Immature natural killer cell (primary cell): ENCODE data around the gene GDF11. TPM values are rescaled to one million over a fixed set of nuclear protein-coding genes. Genes with fewer than 3 reads are reported as not detected.

Experiments used
- DNase-seq, 3 donors: peaks; one replicate each; pipeline ENCODE4 v3.0.0; 2022; ENCODE audit warnings: mixed read lengths in 1 of 3
- H3K27ac Mint-ChIP-seq, 6 donors: one replicate each; pipeline ENCODE4 v1.8.0; 2020; ENCODE audit warnings: mixed read lengths in 6 of 6, mild to moderate bottlenecking in 5 of 6, inconsistent platforms in 4 of 6, moderate library complexity in 3 of 6
- H3K27me3 Mint-ChIP-seq, 3 donors: one replicate each; pipeline ENCODE4 v1.8.0; 2020 to 2021; ENCODE audit warnings: low read depth in 3 of 3, mild to moderate bottlenecking in 3 of 3, mixed read lengths in 3 of 3, moderate library complexity in 3 of 3, inconsistent platforms in 1 of 3
- H3K36me3 Mint-ChIP-seq, 3 donors: one replicate each; pipeline ENCODE4 v1.8.0; 2020; ENCODE audit warnings: mixed read lengths in 3 of 3, inconsistent platforms in 2 of 3, mild to moderate bottlenecking in 2 of 3
- H3K4me1 Mint-ChIP-seq, 2 donors: one replicate each; pipeline ENCODE4 v1.8.0; 2020; ENCODE audit warnings: inconsistent platforms in 2 of 2, mild to moderate bottlenecking in 2 of 2, mixed read lengths in 2 of 2, moderate library complexity in 1 of 2
- H3K4me3 Mint-ChIP-seq, 5 donors: one replicate each; pipeline ENCODE4 v1.8.0; 2020; ENCODE audit warnings: mild to moderate bottlenecking in 5 of 5, mixed read lengths in 5 of 5, inconsistent platforms in 3 of 5, moderate library complexity in 3 of 5
- H3K9me3 Mint-ChIP-seq, 6 donors: one replicate each; pipeline ENCODE4 v1.8.0; 2020; ENCODE audit warnings: mild to moderate bottlenecking in 6 of 6, mixed read lengths in 6 of 6, inconsistent platforms in 4 of 6, moderate library complexity in 3 of 6
- polyA plus RNA-seq, 3 donors: library from polyadenylated mRNA; unstranded; fragments of 300-500 nt; fragmentation: Illumina TruSeq; gene quantifications; one replicate each; pipeline ENCODE4 v1.2.3, GENCODE V29; 2021

GDF11 gene
- 1 to 10 TPM in 1 of 3 donors, under 1 TPM in 2; 0.16 to 1.7 (median 0.64) TPM for polyA plus RNA-seq

DNA sequence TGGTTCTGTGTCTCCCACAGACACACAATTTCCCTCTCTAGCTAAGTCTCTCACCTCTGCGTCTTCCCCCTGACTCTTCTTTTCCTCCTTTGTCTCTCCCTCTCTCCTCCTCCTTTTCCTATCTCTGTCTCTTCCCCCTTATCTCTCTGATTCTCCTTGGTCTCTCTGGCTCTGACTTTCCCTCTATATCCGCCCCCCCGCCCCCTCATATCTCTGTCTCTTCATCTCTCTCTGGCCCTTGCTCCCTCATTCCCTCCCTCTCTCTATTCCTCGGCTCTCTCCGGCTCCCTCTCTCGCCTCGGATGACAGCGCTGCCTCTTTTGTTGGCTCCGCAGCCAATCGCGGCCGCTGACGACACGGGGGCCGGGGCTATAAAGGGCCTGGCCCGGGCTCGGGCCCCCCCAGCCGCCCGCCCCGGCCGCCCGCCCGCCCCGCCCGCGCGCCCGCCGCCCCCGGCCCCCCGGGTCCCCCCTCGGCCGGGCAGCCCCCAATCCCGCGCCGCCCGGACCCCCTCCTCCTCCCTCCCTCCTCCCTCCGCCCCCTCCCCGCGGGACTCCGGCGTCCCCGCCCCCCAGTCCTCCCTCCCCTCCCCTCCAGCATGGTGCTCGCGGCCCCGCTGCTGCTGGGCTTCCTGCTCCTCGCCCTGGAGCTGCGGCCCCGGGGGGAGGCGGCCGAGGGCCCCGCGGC, at the start of gene GDF11:
TSS of gene GDF11 (plus strand) at position 404 of the 687 bp plus-strand sequence. CDS start at position 599, 195 bp downstream.
- H3K4me3 Mint-ChIP-seq, result peak within 1 kb of the TSS; percentile 87 to 94 (median 90)
- no peaks in the 10 kb centered on the region for H3K27me3 Mint-ChIP-seq
- H3K27ac Mint-ChIP-seq, result peak within 1 kb of the TSS; percentile 55 to 93 (median 79)
- DNase-seq, result peak; percentile 64 to 70 (median 67)
- H3K9me3 Mint-ChIP-seq, result no peaks in the 10 kb centered on the region
- no peaks in the 10 kb centered on the region for H3K36me3 Mint-ChIP-seq
- H3K4me1 Mint-ChIP-seq, result peaks cover 40 to 53% of the 10 kb centered on the region in 2 donors

DNA sequence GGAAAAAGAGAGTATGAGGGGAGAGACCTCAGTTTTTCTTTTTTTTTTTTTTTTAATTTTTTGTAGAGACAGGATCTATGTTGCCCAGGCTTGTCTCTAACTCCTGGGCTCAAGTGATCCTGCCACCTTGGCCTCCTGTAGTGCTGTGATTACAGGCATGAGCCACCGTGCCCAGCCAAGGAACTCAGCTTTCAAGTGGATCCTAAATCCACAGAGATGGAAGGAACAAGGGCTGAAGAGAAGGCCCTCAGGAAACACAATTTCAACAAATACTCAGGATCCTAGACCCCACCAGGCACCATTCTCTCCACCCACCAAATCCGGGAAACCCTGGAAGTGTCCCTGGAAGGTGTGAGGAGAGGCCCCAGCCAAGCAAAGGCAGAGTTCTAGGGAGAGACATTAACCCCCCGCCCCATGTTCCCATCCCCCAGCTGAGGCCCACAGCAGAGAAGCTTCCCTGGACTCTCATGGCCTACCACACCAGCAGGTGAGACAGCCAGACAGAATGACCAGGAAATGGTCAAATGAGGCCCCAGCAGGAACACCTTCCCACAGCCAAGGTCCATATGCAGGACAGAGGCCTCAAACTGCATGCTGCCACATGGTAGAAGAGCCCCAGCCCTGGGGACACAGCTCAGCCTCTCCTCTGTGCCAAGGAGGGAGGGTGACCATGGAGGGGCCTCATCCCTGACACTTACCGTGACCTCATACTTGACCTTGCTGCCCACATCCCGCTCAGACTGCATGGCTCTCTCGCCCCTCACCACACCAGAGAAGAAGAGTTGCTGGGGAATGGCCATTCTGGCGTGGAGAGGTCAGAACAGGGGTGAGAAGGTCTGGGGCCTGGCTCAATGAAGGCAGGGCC, 49.4 kb upstream of the GDF11 start:
- no peak overlapping the region for H3K27ac Mint-ChIP-seq
- peak overlapping the region in 1 of 5 donors; percentile 15 for H3K4me3 Mint-ChIP-seq
- no peaks in the 10 kb centered on the region for H3K9me3 Mint-ChIP-seq
- no peak for DNase-seq
- H3K27me3 Mint-ChIP-seq, result peaks cover 0 to 5% (median 0%) of the 10 kb centered on the region in 3 donors
- H3K4me1 Mint-ChIP-seq, result no peaks in the 10 kb centered on the region
- no peaks in the 10 kb centered on the region for H3K36me3 Mint-ChIP-seq

DNA sequence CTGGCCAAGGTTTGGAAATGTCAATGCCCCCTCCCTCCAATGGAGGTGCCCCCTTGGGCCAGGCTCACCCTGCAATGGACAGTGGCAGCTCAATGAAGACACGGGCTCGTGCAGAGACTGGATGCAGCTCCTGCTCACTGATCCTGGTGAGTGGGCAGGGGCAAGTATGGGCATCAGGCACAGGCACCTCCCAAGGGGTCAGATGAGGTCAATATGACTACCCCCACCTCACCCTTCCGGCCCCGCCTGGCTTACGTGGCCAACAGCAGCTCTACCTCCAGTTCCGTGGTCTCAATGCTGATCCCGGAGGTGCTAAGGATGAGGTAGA, 48.8 kb upstream of the GDF11 start:
- DNase-seq, result no peak
- Mint-ChIP-seq H3K27ac (no peak overlapping the region), H3K9me3 (no peaks in the 10 kb centered on the region), H3K27me3 (peaks cover 0 to 5% (median 0%) of the 10 kb centered on the region in 3 donors), H3K4me1 (no peaks in the 10 kb centered on the region), H3K36me3 (no peaks in the 10 kb centered on the region), H3K4me3 (no peak overlapping the region)

DNA sequence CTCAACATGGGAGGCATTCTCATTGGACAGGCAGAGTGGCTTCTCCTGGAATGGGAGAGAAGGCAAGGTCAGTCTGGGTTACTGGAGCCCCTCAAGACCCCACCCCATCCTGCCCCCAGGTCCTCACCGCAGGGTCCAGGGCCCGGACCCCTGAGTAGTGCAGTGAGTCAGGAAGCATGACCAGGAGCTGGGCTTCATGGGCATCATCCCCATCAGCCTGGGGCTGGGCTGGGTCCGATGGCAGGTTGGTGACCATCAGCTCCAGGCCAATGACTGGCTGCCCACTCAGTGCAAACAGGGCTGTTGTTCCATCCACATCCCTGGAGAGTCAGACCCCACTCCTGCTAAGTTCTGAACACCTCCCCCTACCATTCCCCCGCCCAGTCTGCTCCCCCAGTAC, 48.3 kb upstream of the GDF11 start:
- Mint-ChIP-seq H3K9me3 (no peaks in the 10 kb centered on the region), H3K4me3 (no peak overlapping the region), H3K4me1 (no peaks in the 10 kb centered on the region), H3K27me3 (peaks cover 0 to 5% (median 0%) of the 10 kb centered on the region in 3 donors), H3K36me3 (no peaks in the 10 kb centered on the region), H3K27ac (no peak overlapping the region)
- DNase-seq, result no peak

DNA sequence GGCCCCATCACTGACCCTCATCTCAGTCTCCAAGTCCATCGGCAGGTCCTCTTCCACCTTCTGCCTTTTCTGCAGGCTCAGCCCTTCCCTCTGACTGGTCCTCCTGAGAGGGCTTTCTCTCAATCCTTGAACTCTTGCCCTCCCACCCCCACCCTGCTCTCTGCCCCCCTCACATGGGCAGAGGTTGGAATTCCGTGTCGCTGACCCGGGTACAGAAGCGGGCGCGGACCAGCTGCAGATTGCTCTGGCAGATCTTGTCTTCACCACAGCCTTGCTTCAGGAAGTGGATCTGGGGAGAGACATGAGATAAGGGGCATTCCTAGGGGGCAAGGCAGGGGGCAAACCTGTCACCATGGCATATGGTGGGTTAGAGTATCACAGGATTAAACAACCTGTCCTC, 47.6 kb upstream of the GDF11 start:
- H3K4me3 Mint-ChIP-seq, result no peak overlapping the region
- no peaks in the 10 kb centered on the region for H3K4me1 Mint-ChIP-seq
- no peak overlapping the region for H3K27ac Mint-ChIP-seq

DNA sequence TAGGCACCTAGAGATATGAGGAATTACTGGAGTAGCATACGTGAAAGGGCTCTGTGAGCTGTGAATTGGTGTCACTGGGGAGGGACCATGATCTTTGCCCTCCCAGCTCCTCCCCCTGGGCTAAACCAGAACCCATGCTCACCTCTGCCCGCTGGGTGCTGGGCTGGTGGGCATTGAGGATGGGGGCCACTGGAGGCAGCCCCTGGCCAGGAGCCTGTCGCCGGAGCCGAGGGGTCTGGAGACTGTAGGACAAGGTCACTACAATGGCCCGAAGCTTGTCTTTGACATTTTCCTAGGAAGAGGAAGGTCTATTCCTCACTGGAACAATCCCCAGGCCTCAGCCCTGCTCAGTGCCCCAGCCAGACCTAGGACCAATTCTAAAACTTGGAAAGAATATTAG, 46.8 kb upstream of the GDF11 start:
- no peak overlapping the region for H3K4me3 Mint-ChIP-seq
- H3K27ac Mint-ChIP-seq, result no peak overlapping the region
- DNase-seq, result no peak
- H3K4me1 Mint-ChIP-seq, result no peaks in the 10 kb centered on the region
- H3K27me3 Mint-ChIP-seq, result peaks cover 0 to 2% (median under 1%) of the 10 kb centered on the region in 3 donors
- no peaks in the 10 kb centered on the region for H3K36me3 Mint-ChIP-seq
- no peaks in the 10 kb centered on the region for H3K9me3 Mint-ChIP-seq

More for the DNA sequence above, 47.6 kb upstream of the GDF11 start:
- H3K9me3 Mint-ChIP-seq, result no peaks in the 10 kb centered on the region
- no peaks in the 10 kb centered on the region for H3K36me3 Mint-ChIP-seq
- DNase-seq, result no peak
- H3K27me3 Mint-ChIP-seq, result peaks cover 0 to 2% (median 0%) of the 10 kb centered on the region in 3 donors

DNA sequence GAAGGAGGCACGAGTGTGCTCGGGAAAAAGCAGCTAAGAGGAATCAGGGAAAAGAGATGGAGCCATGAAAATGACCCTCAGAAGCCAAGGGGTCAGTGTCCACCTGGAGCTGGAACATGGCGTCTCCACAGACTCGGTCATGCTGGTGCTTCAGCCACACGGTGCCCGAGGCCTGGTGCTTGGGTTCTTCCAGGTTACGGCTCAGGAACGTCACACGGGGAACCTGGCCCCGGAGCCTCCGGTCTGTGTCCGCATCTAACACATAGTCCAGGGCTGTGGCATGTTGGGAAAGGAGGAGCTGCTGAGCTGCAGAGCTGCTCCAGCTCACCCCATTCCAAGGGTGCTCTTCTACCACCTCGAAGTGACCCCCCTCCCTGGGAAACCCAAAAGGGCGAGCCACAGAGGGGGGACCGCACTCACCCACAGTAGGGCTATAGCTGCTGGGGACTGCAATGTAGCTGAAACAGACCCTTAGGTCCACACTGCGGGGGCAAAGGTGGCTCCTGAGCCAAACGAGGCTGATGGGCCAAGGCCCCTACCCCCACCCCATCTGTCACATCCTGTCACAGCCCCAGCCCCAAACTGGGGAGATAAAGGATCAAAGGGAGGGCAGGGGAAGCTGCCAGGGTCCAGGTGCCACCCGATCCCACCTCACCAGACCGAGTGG, 46.0 kb upstream of the GDF11 start:
- H3K27ac Mint-ChIP-seq, result no peak overlapping the region
- H3K4me1 Mint-ChIP-seq, result no peaks in the 10 kb centered on the region
- peaks cover 0 to 2% (median 2%) of the 10 kb centered on the region in 3 donors for H3K27me3 Mint-ChIP-seq
- H3K9me3 Mint-ChIP-seq, result no peaks in the 10 kb centered on the region
- DNase-seq, result no peak
- H3K36me3 Mint-ChIP-seq, result no peaks in the 10 kb centered on the region
- no peak overlapping the region for H3K4me3 Mint-ChIP-seq

DNA sequence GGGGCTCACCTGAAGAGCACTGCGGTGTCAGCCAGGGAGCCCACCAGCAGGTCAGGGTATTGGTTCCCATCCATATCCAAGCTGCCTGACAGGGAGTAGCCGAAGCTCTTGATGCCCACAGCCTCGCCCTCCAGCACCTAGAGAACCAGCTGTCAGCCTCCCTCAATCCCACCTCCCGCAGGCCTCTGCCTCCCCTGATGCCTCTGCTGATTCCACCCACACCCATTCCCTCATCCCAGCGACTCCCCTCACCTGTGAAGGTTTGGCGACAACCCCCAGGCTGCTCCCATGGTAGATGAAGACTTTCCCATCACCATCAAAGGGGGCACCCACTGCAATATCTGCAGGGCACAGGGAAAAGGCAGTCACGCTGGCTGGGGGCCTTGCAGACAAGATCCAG, 45.2 kb upstream of the GDF11 start:
- Mint-ChIP-seq H3K4me1 (no peaks in the 10 kb centered on the region), H3K27ac (no peak overlapping the region), H3K27me3 (peaks cover 0 to 2% (median 2%) of the 10 kb centered on the region in 3 donors), H3K9me3 (no peaks in the 10 kb centered on the region), H3K4me3 (no peak overlapping the region), H3K36me3 (no peaks in the 10 kb centered on the region)
- no peak for DNase-seq

DNA sequence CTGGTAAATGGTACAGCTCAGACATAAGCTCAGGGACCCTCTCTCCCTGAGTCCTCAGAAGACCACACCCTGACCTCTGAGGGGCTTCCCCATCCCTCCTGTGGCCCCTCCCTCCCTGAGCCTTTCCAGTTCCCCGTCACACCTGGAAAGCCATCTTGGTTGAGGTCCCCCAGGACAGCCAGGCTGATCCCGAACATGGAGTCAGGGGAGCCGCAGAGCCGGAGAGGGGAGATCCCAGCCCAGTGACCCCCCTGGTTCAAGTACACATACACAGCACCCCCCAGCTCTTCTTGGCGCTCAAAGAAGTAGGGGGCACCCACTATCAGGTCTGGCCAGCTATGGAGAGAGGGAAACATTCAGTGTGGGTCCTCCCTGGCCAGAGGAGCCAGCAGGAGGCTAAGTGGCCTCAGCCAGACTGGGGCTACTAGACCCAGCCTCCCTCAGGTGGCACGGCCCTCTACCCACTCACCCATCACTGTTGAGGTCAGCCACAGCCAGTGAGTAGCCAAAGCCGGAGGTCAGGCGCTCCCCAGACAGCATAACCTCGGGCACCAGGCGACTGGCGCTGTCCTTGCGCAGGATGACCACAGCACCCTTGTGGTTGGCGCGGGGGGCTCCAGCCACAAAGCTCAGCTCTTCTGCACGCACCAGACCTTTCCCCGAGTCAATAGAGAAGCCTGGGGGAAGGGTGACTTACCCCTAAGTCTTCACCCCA, 44.5 kb upstream of the GDF11 start:
- Mint-ChIP-seq H3K36me3 (no peaks in the 10 kb centered on the region), H3K4me1 (no peaks in the 10 kb centered on the region), H3K27ac (no peak overlapping the region), H3K4me3 (no peak overlapping the region), H3K27me3 (peaks cover 2 to 6% (median 4%) of the 10 kb centered on the region in 3 donors), H3K9me3 (no peaks in the 10 kb centered on the region)
- DNase-seq, result no peak

DNA sequence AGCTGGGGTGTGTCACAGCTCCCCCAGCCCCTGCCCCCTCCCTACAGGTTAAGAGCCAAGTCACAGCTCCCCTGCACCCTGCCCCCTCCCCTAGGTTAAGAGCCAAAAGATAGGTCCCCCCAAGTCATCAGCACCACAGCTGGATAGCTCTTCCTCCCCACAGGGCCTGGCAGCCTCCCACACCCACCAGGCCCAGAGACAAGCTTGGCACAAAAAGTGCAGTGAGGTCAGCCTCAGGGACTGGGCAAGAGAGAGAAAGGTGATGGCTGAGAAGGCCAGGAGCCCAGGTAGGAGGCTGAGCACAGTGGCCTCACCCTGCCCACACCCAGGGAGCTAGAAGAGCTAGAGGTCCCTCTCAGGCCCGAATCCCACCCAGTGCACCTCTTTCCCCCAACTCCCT, 44.0 kb upstream of the GDF11 start:
- no peaks in the 10 kb centered on the region for H3K4me1 Mint-ChIP-seq
- H3K4me3 Mint-ChIP-seq, result no peak overlapping the region
- no peak for DNase-seq
- H3K27me3 Mint-ChIP-seq, result peaks cover 2 to 8% (median 6%) of the 10 kb centered on the region in 3 donors
- H3K9me3 Mint-ChIP-seq, result no peaks in the 10 kb centered on the region
- H3K36me3 Mint-ChIP-seq, result no peaks in the 10 kb centered on the region
- H3K27ac Mint-ChIP-seq, result no peak overlapping the region

DNA sequence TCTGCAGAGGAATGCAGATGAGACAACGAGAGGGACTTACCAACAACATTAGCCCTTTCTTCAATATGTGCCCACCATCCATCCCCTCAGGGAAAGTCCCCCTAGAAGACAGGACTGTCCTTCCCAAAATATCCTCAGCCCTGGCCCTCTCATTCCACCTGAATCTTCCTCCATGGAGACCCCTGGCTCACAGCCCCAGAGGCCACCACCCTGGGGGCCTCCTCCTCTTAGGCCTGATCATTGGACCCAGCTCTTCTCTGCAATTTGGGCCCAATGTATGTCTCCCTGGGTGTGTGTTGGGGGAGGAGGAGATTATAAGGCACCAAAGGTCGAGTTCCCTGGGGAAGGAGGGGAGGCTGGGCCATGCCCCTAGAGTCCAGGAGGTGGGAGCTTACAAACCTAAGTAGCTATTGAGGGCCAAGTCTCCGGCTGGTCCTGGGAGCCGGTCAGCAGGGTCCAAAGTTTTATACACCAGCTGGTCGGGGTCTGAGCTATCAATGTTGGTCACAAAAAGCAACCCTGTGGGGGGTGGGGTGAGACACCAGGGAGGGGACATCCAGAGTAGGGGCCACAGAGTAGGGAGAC, 43.4 kb upstream of the GDF11 start:
- Mint-ChIP-seq H3K4me3 (no peak overlapping the region), H3K27me3 (peaks cover 2 to 8% (median 6%) of the 10 kb centered on the region in 3 donors), H3K27ac (peak overlapping the region in 1 of 6 donors; percentile 4), H3K9me3 (no peaks in the 10 kb centered on the region), H3K36me3 (no peaks in the 10 kb centered on the region), H3K4me1 (no peaks in the 10 kb centered on the region)
- no peak for DNase-seq

DNA sequence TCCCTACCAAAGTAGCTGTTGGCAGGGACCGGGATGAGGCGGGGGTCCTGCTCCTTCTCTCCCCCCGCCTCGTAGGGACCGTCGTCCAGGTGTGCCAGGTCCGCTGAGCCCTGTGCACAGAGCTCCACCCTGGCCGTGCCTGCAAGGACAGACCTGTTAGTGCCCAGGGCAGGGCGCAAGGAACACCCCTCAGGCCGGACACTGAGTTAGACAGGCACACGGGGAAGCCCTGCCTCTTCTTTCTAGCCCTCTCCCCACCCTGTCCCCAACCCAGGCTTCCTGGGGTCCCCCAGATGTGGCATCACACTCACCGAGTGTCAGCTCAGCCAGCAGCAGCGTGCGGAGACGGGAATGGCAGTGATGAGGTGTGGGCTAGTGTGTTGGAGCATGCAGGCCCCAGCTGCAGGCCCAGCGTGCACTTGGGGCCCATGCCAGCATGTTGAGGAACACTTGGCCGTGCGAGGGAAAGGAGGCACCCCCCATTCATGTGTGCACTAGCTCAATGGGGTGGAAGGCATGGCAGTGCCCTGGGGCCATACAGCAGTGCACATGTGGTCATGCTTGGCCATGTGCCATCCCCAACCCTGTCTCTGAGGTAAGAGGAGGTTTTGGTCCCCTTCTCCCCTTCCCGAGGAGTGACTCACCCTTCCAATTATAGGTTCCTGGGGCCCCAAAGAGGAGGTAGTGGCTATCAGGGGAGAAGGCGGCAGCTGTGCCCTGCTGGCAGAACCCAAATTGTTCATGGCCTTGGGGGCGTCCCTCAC, 42.5 kb upstream of the GDF11 start:
- Mint-ChIP-seq H3K4me3 (no peak overlapping the region), H3K27me3 (peaks cover 2 to 8% (median 8%) of the 10 kb centered on the region in 3 donors), H3K4me1 (no peaks in the 10 kb centered on the region), H3K27ac (peak overlapping the region in 1 of 6 donors; percentile 51), H3K9me3 (no peaks in the 10 kb centered on the region), H3K36me3 (no peaks in the 10 kb centered on the region)
- no peak for DNase-seq

DNA sequence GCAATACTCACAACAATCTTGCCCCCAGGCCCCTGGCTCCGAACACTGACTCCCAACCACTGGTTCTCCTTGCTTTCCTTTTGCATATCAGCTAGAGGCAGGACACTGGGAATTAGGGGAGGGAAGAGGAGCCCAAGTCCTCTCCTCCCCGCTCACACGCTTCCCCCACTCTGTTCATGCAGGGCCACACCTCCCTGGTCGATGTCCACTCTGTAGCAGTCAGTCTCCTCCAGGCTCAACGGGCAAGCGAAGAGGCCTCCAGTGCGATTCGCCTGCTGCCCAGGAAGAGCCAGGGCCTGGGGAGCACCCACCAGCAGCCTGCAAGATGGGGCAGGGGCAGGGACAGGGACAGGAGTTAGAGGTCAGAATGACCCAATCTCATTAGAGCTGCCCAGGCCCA, 40.1 kb upstream of the GDF11 start:
- no peak overlapping the region for H3K27ac Mint-ChIP-seq
- no peak for DNase-seq
- no peaks in the 10 kb centered on the region for H3K36me3 Mint-ChIP-seq
- no peak overlapping the region for H3K4me3 Mint-ChIP-seq
- peaks cover 8 to 9% of the 10 kb centered on the region in 2 donors for H3K4me1 Mint-ChIP-seq
- H3K9me3 Mint-ChIP-seq, result no peaks in the 10 kb centered on the region
- H3K27me3 Mint-ChIP-seq, result peaks cover 4 to 13% (median 8%) of the 10 kb centered on the region in 3 donors
